ENCODE results near the gene DEFB128. TPM values are rescaled to one million over a fixed set of nuclear protein-coding genes. Genes with fewer than 3 reads are reported as not detected.
"Not testable (repeated sequence)": the region's sequence is repeated elsewhere in the genome, so short reads cannot be mapped to it uniquely, and the experiment has no call there.

The DEFB128 gene
- total RNA-seq = not detected
- total RNA-seq = 0 reads per million in 2 donors

- H3K4me3 Mint-ChIP-seq = no peak within 1 kb of the TSS
- DNase-seq (no peak), ATAC-seq (no peak)
- no peaks in the 10 kb centered on the region for H3K36me3 Mint-ChIP-seq (ENCODE audit: low read depth)
- no peaks in the 10 kb centered on the region for H3K9me3 ChIP-seq (ENCODE audit: control insufficient read depth, low read length, poor library complexity, severe bottlenecking)
- H3K4me1 Mint-ChIP-seq = no peaks in the 10 kb centered on the region
- peaks cover 61% of the 10 kb centered on the region for H3K27me3 Mint-ChIP-seq
- no peak within 1 kb of the TSS for H3K27ac Mint-ChIP-seq
These were observed at the start of gene DEFB128 for GRCh38 chr20:189611-190010. Gene DEFB128 (minus strand): TSS chr20:189711. CDS start chr20:189623, 88 bp downstream.

- H3K4me3 Mint-ChIP-seq = peak overlapping the region; percentile 90
- H3K9me3 ChIP-seq (ENCODE audit: control insufficient read depth, low read length, poor library complexity, severe bottlenecking) = no peaks in the 10 kb centered on the region
- H3K27ac Mint-ChIP-seq = peak overlapping the region; percentile 68
- peaks cover 14% of the 10 kb centered on the region for H3K4me1 Mint-ChIP-seq
- peaks cover 23% of the 10 kb centered on the region for H3K27me3 Mint-ChIP-seq
- ATAC-seq (peak; percentile 33), DNase-seq (no peak)
- H3K36me3 Mint-ChIP-seq (ENCODE audit: low read depth) = peaks cover 2% of the 10 kb centered on the region
These were observed 48.4 kb upstream of the DEFB128 start for GRCh38 chr20:237929-238328.

GRCh38 chr20:237489-237888 lies 48.0 kb upstream of the DEFB128 start:
- Mint-ChIP-seq H3K4me1 (peaks cover 14% of the 10 kb centered on the region), H3K36me3 (ENCODE audit: low read depth) (peaks cover 2% of the 10 kb centered on the region)

GRCh38 chr20:235891-236290 lies 46.4 kb upstream of the DEFB128 start:
- H3K36me3 Mint-ChIP-seq (ENCODE audit: low read depth) = peaks cover 2% of the 10 kb centered on the region
- ATAC-seq = no peak
- no peaks in the 10 kb centered on the region for H3K9me3 ChIP-seq (ENCODE audit: control insufficient read depth, low read length, poor library complexity, severe bottlenecking)
- H3K27me3 Mint-ChIP-seq = peaks cover 17% of the 10 kb centered on the region
- no peak overlapping the region for H3K27ac Mint-ChIP-seq
- H3K4me1 Mint-ChIP-seq = peaks cover 14% of the 10 kb centered on the region
- no peak for DNase-seq
- no peak overlapping the region for H3K4me3 Mint-ChIP-seq

More at GRCh38 chr20:237489-237888, 48.0 kb upstream of the DEFB128 start:
- ATAC-seq (peak; percentile 68), DNase-seq (no peak)
- peaks cover 18% of the 10 kb centered on the region for H3K27me3 Mint-ChIP-seq
- H3K4me3 Mint-ChIP-seq = peak overlapping the region; percentile 90
- H3K27ac Mint-ChIP-seq = peak overlapping the region; percentile 68
- no peaks in the 10 kb centered on the region for H3K9me3 ChIP-seq (ENCODE audit: control insufficient read depth, low read length, poor library complexity, severe bottlenecking)

- ATAC-seq = peak; percentile 41
- Mint-ChIP-seq H3K4me1 (peaks cover 7% of the 10 kb centered on the region), H3K36me3 (ENCODE audit: low read depth) (no peaks in the 10 kb centered on the region), H3K27me3 (peaks cover 31% of the 10 kb centered on the region), H3K4me3 (no peak overlapping the region), H3K27ac (peak overlapping the region; percentile 53)
- DNase-seq = no peak
- H3K9me3 ChIP-seq (ENCODE audit: control insufficient read depth, low read length, poor library complexity, severe bottlenecking) = no peaks in the 10 kb centered on the region
These were observed 38.1 kb upstream of the DEFB128 start for GRCh38 chr20:227439-228105.

- Mint-ChIP-seq H3K27me3 (peaks cover 37% of the 10 kb centered on the region), H3K4me3 (no peak within 1 kb of the TSS), H3K36me3 (ENCODE audit: low read depth) (no peaks in the 10 kb centered on the region), H3K27ac (peak within 1 kb of the TSS; percentile 53), H3K4me1 (peaks cover 7% of the 10 kb centered on the region)
- ATAC-seq = no peak
- no peaks in the 10 kb centered on the region for H3K9me3 ChIP-seq (ENCODE audit: control insufficient read depth, low read length, poor library complexity, severe bottlenecking)
- DNase-seq = no peak
These were observed 37.4 kb upstream of the DEFB128 start, which contains the start of gene DEFB129 for GRCh38 chr20:226958-227357. Gene DEFB129 (plus strand): TSS chr20:227258. CDS start chr20:227289, 31 bp downstream.

- H3K4me3 Mint-ChIP-seq; DNase-seq; H3K4me1 Mint-ChIP-seq; H3K27ac Mint-ChIP-seq; H3K36me3 Mint-ChIP-seq (ENCODE audit: low read depth); ATAC-seq; H3K9me3 ChIP-seq (ENCODE audit: control insufficient read depth, low read length, poor library complexity, severe bottlenecking): not testable (repeated sequence)
- H3K27me3 Mint-ChIP-seq = peaks cover 41% of the 10 kb centered on the region
These were observed 36.4 kb upstream of the DEFB128 start for GRCh38 chr20:225879-226278.

GRCh38 chr20:221258-221830 lies 31.8 kb upstream of the DEFB128 start:
- Mint-ChIP-seq H3K4me1 (peaks cover 2% of the 10 kb centered on the region), H3K27ac (no peak overlapping the region), H3K27me3 (peaks cover 62% of the 10 kb centered on the region), H3K4me3 (no peak overlapping the region), H3K36me3 (ENCODE audit: low read depth) (peaks cover 2% of the 10 kb centered on the region)
- ATAC-seq (no peak), DNase-seq (no peak)
- no peaks in the 10 kb centered on the region for H3K9me3 ChIP-seq (ENCODE audit: control insufficient read depth, low read length, poor library complexity, severe bottlenecking)

GRCh38 chr20:219290-220115 lies 30.0 kb upstream of the DEFB128 start:
- peaks cover 62% of the 10 kb centered on the region for H3K27me3 Mint-ChIP-seq
- peaks cover 2% of the 10 kb centered on the region for H3K36me3 Mint-ChIP-seq (ENCODE audit: low read depth)
- no peaks in the 10 kb centered on the region for H3K9me3 ChIP-seq (ENCODE audit: control insufficient read depth, low read length, poor library complexity, severe bottlenecking)
- H3K4me3 Mint-ChIP-seq = no peak overlapping the region
- ATAC-seq (no peak), DNase-seq (no peak)
- H3K27ac Mint-ChIP-seq = no peak overlapping the region
- peaks cover 2% of the 10 kb centered on the region for H3K4me1 Mint-ChIP-seq

- no peak for ATAC-seq
- no peak overlapping the region for H3K4me3 Mint-ChIP-seq
- peaks cover 2% of the 10 kb centered on the region for H3K36me3 Mint-ChIP-seq (ENCODE audit: low read depth)
- no peak overlapping the region for H3K27ac Mint-ChIP-seq
- no peak for DNase-seq
- peaks cover 2% of the 10 kb centered on the region for H3K4me1 Mint-ChIP-seq
- H3K9me3 ChIP-seq (ENCODE audit: control insufficient read depth, low read length, poor library complexity, severe bottlenecking) = no peaks in the 10 kb centered on the region
- H3K27me3 Mint-ChIP-seq = peaks cover 64% of the 10 kb centered on the region
These were observed 27.8 kb upstream of the DEFB128 start for GRCh38 chr20:217266-217665.

- DNase-seq = no peak
- no peaks in the 10 kb centered on the region for H3K9me3 ChIP-seq (ENCODE audit: control insufficient read depth, low read length, poor library complexity, severe bottlenecking)
- H3K27ac Mint-ChIP-seq = no peak overlapping the region
- peaks cover 2% of the 10 kb centered on the region for H3K4me1 Mint-ChIP-seq
- no peak for ATAC-seq
- peaks cover 53% of the 10 kb centered on the region for H3K27me3 Mint-ChIP-seq
- H3K4me3 Mint-ChIP-seq = no peak overlapping the region
- H3K36me3 Mint-ChIP-seq (ENCODE audit: low read depth) = peaks cover 2% of the 10 kb centered on the region
These were observed 26.3 kb upstream of the DEFB128 start for GRCh38 chr20:215796-216195.

GRCh38 chr20:214383-214782 lies 24.9 kb upstream of the DEFB128 start:
- Mint-ChIP-seq H3K27ac (no peak overlapping the region), H3K36me3 (ENCODE audit: low read depth) (peaks cover 2% of the 10 kb centered on the region), H3K4me3 (no peak overlapping the region), H3K4me1 (peaks cover 2% of the 10 kb centered on the region), H3K27me3 (peaks cover 39% of the 10 kb centered on the region)
- no peak for ATAC-seq
- no peak for DNase-seq
- H3K9me3 ChIP-seq (ENCODE audit: control insufficient read depth, low read length, poor library complexity, severe bottlenecking) = no peaks in the 10 kb centered on the region

- H3K27ac Mint-ChIP-seq = no peak overlapping the region
- no peak for DNase-seq
- peaks cover 16% of the 10 kb centered on the region for H3K27me3 Mint-ChIP-seq
- no peak for ATAC-seq
- no peaks in the 10 kb centered on the region for H3K36me3 Mint-ChIP-seq (ENCODE audit: low read depth)
- no peaks in the 10 kb centered on the region for H3K4me1 Mint-ChIP-seq
- H3K9me3 ChIP-seq (ENCODE audit: control insufficient read depth, low read length, poor library complexity, severe bottlenecking) = no peaks in the 10 kb centered on the region
- no peak overlapping the region for H3K4me3 Mint-ChIP-seq
These were observed 21.4 kb upstream of the DEFB128 start for GRCh38 chr20:210809-211502.
